Activated CD8-positive, alpha-beta T cell treated with anti-CD3 and anti-CD28 coated beads for 36 hours (primary cell): ENCODE measurements around the gene PRXL2B. TPM values are rescaled to one million over a fixed set of nuclear protein-coding genes. Genes with fewer than 3 reads are reported as not detected.
A peak's percentile ranks its signal among the peaks of the same experiment; 100 is the strongest.

Experiments
- ATAC-seq: fragments of 200-7000 bp; cut with Tn5 transposase; one replicate; pipeline ENCODE4 v1.10.0; 2021; ENCODE audit warnings: mild to moderate bottlenecking, moderate library complexity
- CTCF ChIA-PET: fragments of 350-600 bp; sonication (Branson Sonifier 250); formaldehyde crosslinking; loops from one replicate; lab custom pipeline; 2021; ENCODE audit warnings: antibody characterized with exemption; lab: Charles Lee
- POLR2A ChIA-PET: fragments of 350-600 bp; sonication (Branson Sonifier 250); formaldehyde crosslinking; loops from one replicate; lab custom pipeline; 2021; ENCODE audit warnings: antibody characterized with exemption; lab: Charles Lee
- DNase-seq: peaks from one replicate; pipeline ENCODE4 v3.0.0-alpha.2; 2020
- H3K27ac Mint-ChIP-seq: one replicate; pipeline ENCODE4 v1.8.0; 2021; ENCODE audit warnings: mild to moderate bottlenecking, mixed read lengths
- H3K27me3 Mint-ChIP-seq: one replicate; pipeline ENCODE4 v1.8.0; 2021; ENCODE audit warnings: mixed read lengths
- H3K36me3 Mint-ChIP-seq: one replicate; pipeline ENCODE4 v1.8.0; 2021; ENCODE audit warnings: low read depth, mixed read lengths
- H3K4me1 Mint-ChIP-seq: one replicate; pipeline ENCODE4 v1.8.0; 2021; ENCODE audit warnings: low read depth, mixed read lengths
- H3K4me3 Mint-ChIP-seq: one replicate; pipeline ENCODE4 v1.8.0; 2021; ENCODE audit warnings: mild to moderate bottlenecking, moderate library complexity, mixed read lengths
- H3K9me3 Mint-ChIP-seq: one replicate; pipeline ENCODE4 v1.8.0; 2021; ENCODE audit warnings: mixed read lengths
- intact Hi-C: fragments of 100-400 bp; cut with micrococcal nuclease; formaldehyde crosslinking; loops from one replicate; pipeline ENCODE4 v1.10.0; 2022
- total RNA-seq, 2 experiments: library from RNA; stranded (reverse); gene quantifications; one replicate each; pipeline ENCODE4 v1.2.3, GENCODE V29; 2021
- TF ChIP-seq, protein P1 (sequence below): fragments of 200-600 bp; IDR thresholded peaks from one replicate; pipeline ENCODE4 v1.8.0; 2022; ENCODE audit warnings: antibody characterized with exemption, mild to moderate bottlenecking

Gene PRXL2B
- total RNA-seq, 2 experiments from 2014 or later = 39.1 to 43.6 TPM

DNA sequence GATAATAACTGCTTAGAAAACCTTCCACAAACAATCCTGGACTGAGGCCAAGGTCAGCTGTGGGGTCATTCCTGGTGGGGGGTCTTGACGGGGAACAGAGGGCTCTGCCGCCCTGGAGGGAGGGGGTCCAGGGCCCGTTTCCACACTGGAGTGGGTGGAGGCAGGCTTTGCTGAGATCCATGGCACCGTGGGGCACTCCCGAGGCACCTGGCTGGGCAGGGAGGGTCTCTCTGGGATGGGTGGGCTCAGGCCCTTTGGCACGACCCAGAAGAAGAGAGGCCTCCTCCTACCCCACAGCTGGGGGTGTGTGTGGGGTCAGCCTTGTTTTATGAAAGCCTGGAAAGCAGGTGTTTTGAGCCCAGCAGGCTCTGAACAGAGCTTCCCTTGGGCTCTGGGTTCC, 41.2 kb downstream of the PRXL2B start:
- Mint-ChIP-seq H3K4me1 (peaks cover 7% of the 10 kb centered on the region), H3K36me3 (no peaks in the 10 kb centered on the region), H3K27ac (no peak overlapping the region), H3K9me3 (peaks cover 6% of the 10 kb centered on the region), H3K27me3 (peaks cover 42% of the 10 kb centered on the region), H3K4me3 (no peak overlapping the region)
- TF ChIP-seq, protein P1, sequence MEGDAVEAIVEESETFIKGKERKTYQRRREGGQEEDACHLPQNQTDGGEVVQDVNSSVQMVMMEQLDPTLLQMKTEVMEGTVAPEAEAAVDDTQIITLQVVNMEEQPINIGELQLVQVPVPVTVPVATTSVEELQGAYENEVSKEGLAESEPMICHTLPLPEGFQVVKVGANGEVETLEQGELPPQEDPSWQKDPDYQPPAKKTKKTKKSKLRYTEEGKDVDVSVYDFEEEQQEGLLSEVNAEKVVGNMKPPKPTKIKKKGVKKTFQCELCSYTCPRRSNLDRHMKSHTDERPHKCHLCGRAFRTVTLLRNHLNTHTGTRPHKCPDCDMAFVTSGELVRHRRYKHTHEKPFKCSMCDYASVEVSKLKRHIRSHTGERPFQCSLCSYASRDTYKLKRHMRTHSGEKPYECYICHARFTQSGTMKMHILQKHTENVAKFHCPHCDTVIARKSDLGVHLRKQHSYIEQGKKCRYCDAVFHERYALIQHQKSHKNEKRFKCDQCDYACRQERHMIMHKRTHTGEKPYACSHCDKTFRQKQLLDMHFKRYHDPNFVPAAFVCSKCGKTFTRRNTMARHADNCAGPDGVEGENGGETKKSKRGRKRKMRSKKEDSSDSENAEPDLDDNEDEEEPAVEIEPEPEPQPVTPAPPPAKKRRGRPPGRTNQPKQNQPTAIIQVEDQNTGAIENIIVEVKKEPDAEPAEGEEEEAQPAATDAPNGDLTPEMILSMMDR = no peak
- no peak for ATAC-seq
- POLR2A ChIA-PET = interaction anchor here (0.9 kb wide), 1 partner anchor 17 kb away, joined by 3 read pairs; no protein-coding TSS in a partner anchor
- CTCF ChIA-PET = no interaction called here
- no peak for DNase-seq
- intact Hi-C loops = no loop called here

DNA sequence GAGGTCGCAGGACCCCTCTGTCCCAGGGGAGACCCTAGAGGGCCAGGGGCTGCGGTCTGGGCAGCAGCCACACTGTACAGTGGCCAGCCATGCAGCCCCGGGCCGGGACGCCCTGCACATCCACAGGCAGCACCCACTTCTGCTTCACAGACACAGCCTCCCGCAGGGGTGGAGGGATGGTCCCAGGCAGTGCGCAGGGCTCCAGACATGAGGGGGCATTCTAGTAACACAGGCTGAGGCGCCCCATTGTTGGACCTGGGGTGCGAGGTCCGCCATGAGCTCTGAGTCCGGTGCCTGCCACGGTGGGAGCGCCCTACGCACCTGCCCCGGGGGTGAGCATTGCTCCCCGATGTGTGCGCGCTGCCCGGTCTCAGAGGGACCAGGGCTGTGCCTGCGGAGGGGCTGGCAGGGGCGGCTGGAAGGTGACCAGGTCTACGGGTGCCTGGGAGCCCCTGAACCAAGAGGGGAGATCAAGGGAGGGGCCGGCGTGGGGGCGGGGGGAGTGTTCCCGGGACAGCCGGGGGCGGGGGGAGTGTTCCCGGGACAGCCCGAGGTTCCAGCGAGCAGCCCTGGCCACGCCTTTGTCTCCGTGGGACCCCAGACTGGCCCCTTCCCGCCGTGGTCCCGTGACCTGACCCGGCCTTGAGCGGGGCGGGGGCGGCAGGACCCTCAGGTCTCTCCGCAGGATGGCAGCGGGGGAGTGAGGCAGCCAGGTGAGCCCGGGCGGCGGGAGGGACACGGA, 41.8 kb downstream of the PRXL2B start:
- TF ChIP-seq, protein P1 = no peak
- DNase-seq (no peak), ATAC-seq (peak; percentile 37)
- CTCF ChIA-PET = no interaction called here
- POLR2A ChIA-PET = interaction anchor here (0.9 kb wide), 1 partner anchor 17 kb away, joined by 3 read pairs; no protein-coding TSS in a partner anchor
- Mint-ChIP-seq H3K4me3 (no peak overlapping the region), H3K27me3 (peaks cover 42% of the 10 kb centered on the region), H3K27ac (no peak overlapping the region), H3K36me3 (no peaks in the 10 kb centered on the region), H3K4me1 (peaks cover 1% of the 10 kb centered on the region), H3K9me3 (peaks cover 6% of the 10 kb centered on the region)
- intact Hi-C loops = no loop called here

DNA sequence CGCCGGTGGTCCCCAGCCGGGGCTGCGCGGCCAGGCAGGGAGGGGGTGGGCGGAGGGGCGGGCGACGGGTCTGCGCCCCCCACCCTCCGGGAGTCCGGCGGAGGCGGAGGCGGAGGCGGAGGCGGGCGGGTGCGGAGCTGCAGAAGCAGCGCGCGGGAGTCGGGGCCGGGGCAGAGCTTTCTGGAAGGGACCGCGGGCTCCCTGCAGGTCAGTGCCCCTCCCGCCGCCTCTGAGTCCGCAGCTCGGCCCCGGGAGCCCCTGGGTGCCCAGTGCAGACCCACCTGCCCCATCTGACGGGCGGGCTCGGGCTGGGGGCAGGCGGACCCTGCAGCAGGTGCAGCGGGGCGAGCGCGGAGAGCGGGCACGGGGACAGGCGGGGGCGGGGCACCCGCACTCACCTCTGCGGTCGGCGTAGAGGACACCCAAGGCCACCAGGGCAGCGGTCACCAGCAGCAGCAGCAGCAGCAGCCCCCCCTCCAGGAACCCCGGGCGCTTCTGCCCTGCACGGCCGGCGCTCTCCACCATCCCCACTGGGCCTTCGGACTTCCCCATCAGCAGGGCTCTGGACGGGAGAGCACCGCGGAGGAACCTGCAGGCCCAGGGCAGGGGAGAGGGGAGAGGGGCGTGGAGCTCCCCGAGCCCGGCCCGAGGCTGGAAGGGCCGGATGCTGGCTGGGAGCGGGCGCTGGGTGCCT, 42.5 kb downstream of the PRXL2B start:
- ATAC-seq (peak; percentile 17), DNase-seq (no peak)
- TF ChIP-seq, protein P1 = no peak
- Mint-ChIP-seq H3K4me1 (no peaks in the 10 kb centered on the region), H3K27me3 (peaks cover 42% of the 10 kb centered on the region), H3K9me3 (peaks cover 6% of the 10 kb centered on the region), H3K4me3 (no peak overlapping the region), H3K27ac (no peak overlapping the region), H3K36me3 (no peaks in the 10 kb centered on the region)
- ChIA-PET POLR2A (no interaction called here), CTCF (no interaction called here)
- intact Hi-C loops = no loop called here

DNA sequence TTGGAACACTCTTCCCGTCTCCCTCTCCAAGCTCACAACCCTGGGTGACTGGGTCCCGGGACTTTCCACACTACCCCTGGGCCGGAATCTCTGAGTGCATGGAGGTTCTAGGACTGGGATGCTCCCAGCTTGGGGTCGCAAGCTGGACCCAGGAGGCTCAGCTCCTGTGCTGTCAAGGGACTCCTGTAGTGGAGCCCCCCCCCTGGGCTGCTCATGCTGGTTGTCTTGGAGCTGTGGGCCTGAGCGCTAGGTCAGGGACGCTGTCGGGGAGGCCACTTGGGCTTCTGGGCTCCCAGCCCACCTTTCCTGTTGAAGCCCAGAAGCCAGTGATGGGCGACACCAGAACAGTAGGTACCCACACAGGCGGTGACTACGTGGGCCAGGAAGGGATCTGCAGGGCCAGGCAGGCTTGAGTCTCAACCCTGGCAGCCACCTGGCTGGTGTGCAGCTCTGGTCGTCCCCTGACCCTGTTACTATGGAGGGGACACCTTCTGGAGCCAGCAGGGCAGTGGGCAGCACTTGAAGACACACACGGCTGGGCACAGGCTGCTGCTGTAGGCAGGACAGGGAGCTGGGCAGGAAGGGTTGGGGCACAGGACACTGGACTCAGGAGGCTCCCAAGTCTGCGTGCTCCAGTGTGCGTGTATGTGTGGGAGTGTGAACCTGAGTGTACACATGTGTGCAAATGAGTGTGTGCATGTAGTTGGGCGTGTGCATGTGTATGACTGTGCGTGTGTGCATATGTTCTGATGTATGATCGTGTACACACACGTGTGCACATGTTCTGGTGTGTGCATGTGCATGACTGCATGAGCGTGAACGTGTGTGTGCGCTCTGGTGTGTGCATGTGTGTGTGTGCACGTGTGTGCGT, 43.3 kb downstream of the PRXL2B start:
- Mint-ChIP-seq H3K36me3 (no peaks in the 10 kb centered on the region), H3K27ac (no peak overlapping the region), H3K4me1 (no peaks in the 10 kb centered on the region), H3K27me3 (peaks cover 38% of the 10 kb centered on the region), H3K9me3 (peaks cover 6% of the 10 kb centered on the region), H3K4me3 (no peak overlapping the region)
- TF ChIP-seq, protein P1 = no peak
- CTCF ChIA-PET = no interaction called here
- DNase-seq (no peak), ATAC-seq (no peak)
- intact Hi-C loops = no loop called here
- POLR2A ChIA-PET = no interaction called here
